Activated CD4-positive, alpha-beta memory T cell treated with anti-CD3 and anti-CD28 coated beads, Interleukin-2, amount 10 ng/mL, durations not matched to agents 7 days and 5 days (primary cell): ENCODE results near the gene BBX. TPM values are rescaled to one million over a fixed set of nuclear protein-coding genes. Genes with fewer than 3 reads are reported as not detected.
"Not testable (repeated sequence)": the region's sequence is repeated elsewhere in the genome, so short reads cannot be mapped to it uniquely, and the experiment has no call there.

ENCODE experiments used
- CTCF ChIA-PET: fragments of 350-600 bp; sonication (Branson Sonifier 250); formaldehyde crosslinking; loops from one replicate; lab custom pipeline; 2021; ENCODE audit warnings: antibody characterized with exemption, inconsistent platforms; lab: Charles Lee
- POLR2A ChIA-PET: fragments of 350-600 bp; sonication (Branson Sonifier 250); formaldehyde crosslinking; loops from one replicate; lab custom pipeline; 2021; ENCODE audit warnings: antibody characterized with exemption; lab: Charles Lee
- DNase-seq: peaks from one replicate; pipeline ENCODE4 v3.0.0-alpha.2; 2020
- H3K27ac Mint-ChIP-seq: one replicate; pipeline ENCODE4 v1.8.0; 2021; ENCODE audit warnings: mild to moderate bottlenecking, mixed read lengths
- H3K27me3 Mint-ChIP-seq: one replicate; pipeline ENCODE4 v1.8.0; 2021; ENCODE audit warnings: mixed read lengths
- H3K36me3 Mint-ChIP-seq: one replicate; pipeline ENCODE4 v1.8.0; 2021; ENCODE audit warnings: low read depth, mixed read lengths
- H3K4me1 Mint-ChIP-seq: one replicate; pipeline ENCODE4 v1.8.0; 2021; ENCODE audit warnings: mixed read lengths
- H3K4me3 Mint-ChIP-seq: one replicate; pipeline ENCODE4 v1.8.0; 2021; ENCODE audit warnings: mild to moderate bottlenecking, mixed read lengths
- H3K9me3 Mint-ChIP-seq: one replicate; pipeline ENCODE4 v1.8.0; 2021; ENCODE audit warnings: mixed read lengths
- total RNA-seq, 2 experiments: library from RNA; stranded (reverse); gene quantifications; one replicate each; pipeline ENCODE4 v1.2.3, GENCODE V29; 2021

BBX gene
- total RNA-seq, 2 experiments from 2014 or later = 38.9 to 42.4 TPM

GRCh38 chr3:107557743-107558142 is 35.0 kb downstream of the BBX start:
- no peaks in the 10 kb centered on the region for H3K9me3 Mint-ChIP-seq
- H3K36me3 Mint-ChIP-seq = no peaks in the 10 kb centered on the region
- ChIA-PET CTCF (interaction anchor here (1.8 kb wide), 1 partner anchor 20 kb away, joined by 4 read pairs; no protein-coding TSS in a partner anchor), POLR2A (no interaction called here)
- peaks cover 8% of the 10 kb centered on the region for H3K4me1 Mint-ChIP-seq
- no peaks in the 10 kb centered on the region for H3K27me3 Mint-ChIP-seq
- H3K4me3 Mint-ChIP-seq = no peak overlapping the region
- H3K27ac Mint-ChIP-seq = no peak overlapping the region
- DNase-seq = no peak

- Mint-ChIP-seq H3K4me3 (no peak overlapping the region), H3K36me3 (no peaks in the 10 kb centered on the region), H3K4me1 (peaks cover 8% of the 10 kb centered on the region), H3K27me3 (no peaks in the 10 kb centered on the region), H3K9me3 (no peaks in the 10 kb centered on the region), H3K27ac (no peak overlapping the region)
- ChIA-PET POLR2A (no interaction called here), CTCF (no interaction called here)
- DNase-seq = no peak
Observed at GRCh38 chr3:107560166-107560565, 37.4 kb downstream of the BBX start.

- CTCF ChIA-PET = no interaction called here
- Mint-ChIP-seq H3K27me3 (no peaks in the 10 kb centered on the region), H3K36me3 (no peaks in the 10 kb centered on the region), H3K27ac (no peak overlapping the region), H3K9me3 (no peaks in the 10 kb centered on the region), H3K4me3 (no peak overlapping the region), H3K4me1 (peaks cover 8% of the 10 kb centered on the region)
- POLR2A ChIA-PET = no interaction called here
- no peak for DNase-seq
Observed at GRCh38 chr3:107561980-107562379, 39.2 kb downstream of the BBX start.

- no peaks in the 10 kb centered on the region for H3K27me3 Mint-ChIP-seq
- no peak overlapping the region for H3K27ac Mint-ChIP-seq
- peaks cover 8% of the 10 kb centered on the region for H3K4me1 Mint-ChIP-seq
- POLR2A ChIA-PET = no interaction called here
- H3K4me3 Mint-ChIP-seq = no peak overlapping the region
- DNase-seq = no peak
- H3K36me3 Mint-ChIP-seq = no peaks in the 10 kb centered on the region
- CTCF ChIA-PET = no interaction called here
- H3K9me3 Mint-ChIP-seq = no peaks in the 10 kb centered on the region
Observed at GRCh38 chr3:107562969-107563529, 40.3 kb downstream of the BBX start.

GRCh38 chr3:107565244-107565643 is 42.5 kb downstream of the BBX start:
- POLR2A ChIA-PET, H3K4me1 Mint-ChIP-seq, DNase-seq, H3K4me3 Mint-ChIP-seq, H3K27ac Mint-ChIP-seq, H3K36me3 Mint-ChIP-seq, H3K27me3 Mint-ChIP-seq, H3K9me3 Mint-ChIP-seq: not testable (repeated sequence)
- CTCF ChIA-PET = interaction anchor here (0.8 kb wide), 1 partner anchor 95 kb away, joined by 7 read pairs; no protein-coding TSS in a partner anchor

GRCh38 chr3:107571089-107571488 is 48.3 kb downstream of the BBX start:
- H3K36me3 Mint-ChIP-seq, H3K27ac Mint-ChIP-seq, CTCF ChIA-PET, H3K4me3 Mint-ChIP-seq, H3K9me3 Mint-ChIP-seq, H3K4me1 Mint-ChIP-seq, DNase-seq, H3K27me3 Mint-ChIP-seq, POLR2A ChIA-PET: not testable (repeated sequence)

GRCh38 chr3:107571492-107571891 is 48.7 kb downstream of the BBX start:
- H3K27me3 Mint-ChIP-seq, H3K27ac Mint-ChIP-seq, H3K9me3 Mint-ChIP-seq, H3K36me3 Mint-ChIP-seq, H3K4me1 Mint-ChIP-seq, POLR2A ChIA-PET, H3K4me3 Mint-ChIP-seq, CTCF ChIA-PET, DNase-seq: not testable (repeated sequence)

- Mint-ChIP-seq H3K36me3 (no peaks in the 10 kb centered on the region), H3K4me1 (peaks cover 7% of the 10 kb centered on the region), H3K9me3 (no peaks in the 10 kb centered on the region), H3K27ac (no peak overlapping the region), H3K27me3 (no peaks in the 10 kb centered on the region), H3K4me3 (no peak overlapping the region)
- DNase-seq = no peak
- ChIA-PET CTCF (interaction anchor here (0.7 to 1.8 kb wide), 8 partner anchors 17 to 116 kb away, joined by 3 to 8 read pairs (median 3); no protein-coding TSS in a partner anchor), POLR2A (no interaction called here)
Observed at GRCh38 chr3:107574650-107575049, 51.9 kb downstream of the BBX start.

GRCh38 chr3:107578091-107578490 is 55.3 kb downstream of the BBX start:
- Mint-ChIP-seq H3K4me1 (peaks cover 7% of the 10 kb centered on the region), H3K27ac (no peak overlapping the region), H3K36me3 (no peaks in the 10 kb centered on the region), H3K27me3 (no peaks in the 10 kb centered on the region), H3K9me3 (no peaks in the 10 kb centered on the region), H3K4me3 (no peak overlapping the region)
- no peak for DNase-seq
- ChIA-PET POLR2A (no interaction called here), CTCF (interaction anchor here (1.1 kb wide), 1 partner anchor 21 kb away, joined by 4 read pairs; no protein-coding TSS in a partner anchor)

GRCh38 chr3:107578523-107578922 is 55.8 kb downstream of the BBX start:
- ChIA-PET CTCF (interaction anchor here (1.1 kb wide), 1 partner anchor 21 kb away, joined by 4 read pairs; no protein-coding TSS in a partner anchor), POLR2A (no interaction called here)
- Mint-ChIP-seq H3K4me1 (peaks cover 7% of the 10 kb centered on the region), H3K27ac (no peak overlapping the region), H3K4me3 (no peak overlapping the region), H3K9me3 (no peaks in the 10 kb centered on the region), H3K27me3 (no peaks in the 10 kb centered on the region), H3K36me3 (no peaks in the 10 kb centered on the region)
- no peak for DNase-seq

GRCh38 chr3:107579371-107579770 is 56.6 kb downstream of the BBX start:
- POLR2A ChIA-PET = no interaction called here
- Mint-ChIP-seq H3K4me3 (no peak overlapping the region), H3K9me3 (no peaks in the 10 kb centered on the region), H3K27me3 (no peaks in the 10 kb centered on the region), H3K27ac (no peak overlapping the region), H3K4me1 (peaks cover 7% of the 10 kb centered on the region), H3K36me3 (no peaks in the 10 kb centered on the region)
- CTCF ChIA-PET = no interaction called here
- no peak for DNase-seq

- DNase-seq = no peak
- ChIA-PET CTCF (no interaction called here), POLR2A (no interaction called here)
- no peaks in the 10 kb centered on the region for H3K36me3 Mint-ChIP-seq
- H3K9me3 Mint-ChIP-seq = no peaks in the 10 kb centered on the region
- H3K27me3 Mint-ChIP-seq = no peaks in the 10 kb centered on the region
- H3K4me1 Mint-ChIP-seq = peaks cover 7% of the 10 kb centered on the region
- H3K27ac Mint-ChIP-seq = no peak overlapping the region
- no peak overlapping the region for H3K4me3 Mint-ChIP-seq
Observed at GRCh38 chr3:107581230-107581629, 58.5 kb downstream of the BBX start.

GRCh38 chr3:107588217-107588616 is 65.5 kb downstream of the BBX start:
- no peaks in the 10 kb centered on the region for H3K27me3 Mint-ChIP-seq
- CTCF ChIA-PET = no interaction called here
- POLR2A ChIA-PET = interaction anchor here (1.2 kb wide), 1 partner anchor 9 kb away, joined by 4 read pairs; no protein-coding TSS in a partner anchor
- peaks cover 3% of the 10 kb centered on the region for H3K36me3 Mint-ChIP-seq
- no peak overlapping the region for H3K4me3 Mint-ChIP-seq
- DNase-seq = no peak
- H3K27ac Mint-ChIP-seq = no peak overlapping the region
- peaks cover 9% of the 10 kb centered on the region for H3K4me1 Mint-ChIP-seq
- H3K9me3 Mint-ChIP-seq = no peaks in the 10 kb centered on the region

GRCh38 chr3:107589454-107589853 is 66.7 kb downstream of the BBX start:
- no peak for DNase-seq
- Mint-ChIP-seq H3K27ac (no peak overlapping the region), H3K4me3 (no peak overlapping the region), H3K9me3 (no peaks in the 10 kb centered on the region), H3K27me3 (no peaks in the 10 kb centered on the region), H3K36me3 (peaks cover 3% of the 10 kb centered on the region), H3K4me1 (peaks cover 9% of the 10 kb centered on the region)
- ChIA-PET POLR2A (interaction anchor here (1.2 kb wide), 1 partner anchor 8 kb away, joined by 4 read pairs; no protein-coding TSS in a partner anchor), CTCF (no interaction called here)
